Spleen (tissue), 7 donors: ENCODE data around the gene TTC3.

Experiments
- CTCF ChIP-seq, 11 experiments: fragments of 200-600 bp in 7 of 11; fragments of 450-650 bp in 4 of 11; sonication (generic) in 4 of 11; IDR thresholded peaks in 8 of 11; conservative IDR thresholded peaks in 3 of 11; 1 replicate in 7 of 11; 2 replicates in 4 of 11; pipeline versions ENCODE4 v1.4.0 to v1.8.0; 2016 to 2021; ENCODE audit warnings: antibody characterized with exemption in 11 of 11, inconsistent platforms in 4 of 11, mild to moderate bottlenecking in 1 of 11
- POLR2A ChIP-seq, 3 donors: fragments of 450-650 bp; IDR thresholded peaks; one replicate each; pipeline ENCODE4 v1.5.1; 2017; ENCODE audit warnings: antibody characterized with exemption in 3 of 3, mild to moderate bottlenecking in 1 of 3
- POLR2AphosphoS5 ChIP-seq, 3 donors: sonication (generic); formaldehyde crosslinking; IDR thresholded peaks; one replicate each; pipeline ENCODE4 v1.5.1; 2017; ENCODE audit warnings: antibody characterized with exemption in 3 of 3
- donor health status: DM: no; HTN: no; CAD: no; lungs with moderate emphysema.
- donor health status: DM: no; HTN: no; CAD: no.
- donor health status: DM: no; HTN: no; CAD: no.

GRCh38 chr21:37183749-37184148, 110.7 kb downstream of the TTC3 start:
- no peak for TF ChIP-seq POLR2A (IDR thresholded peaks at IDR 0.05)
- no peak for TF ChIP-seq CTCF (IDR thresholded peaks at IDR 0.05 in 8 of 11, conservative IDR thresholded peaks at IDR 0.05 in 3 of 11)
- no peak for TF ChIP-seq POLR2AphosphoS5 (IDR thresholded peaks at IDR 0.05)
